Measurements from ENCODE around the gene POU2F1. TPM values are rescaled to one million over a fixed set of nuclear protein-coding genes. Genes with fewer than 3 reads are reported as not detected.

The POU2F1 gene
- polyA plus RNA-seq, 4 donors = 8.1 to 16.6 (median 16.2) TPM

DNA sequence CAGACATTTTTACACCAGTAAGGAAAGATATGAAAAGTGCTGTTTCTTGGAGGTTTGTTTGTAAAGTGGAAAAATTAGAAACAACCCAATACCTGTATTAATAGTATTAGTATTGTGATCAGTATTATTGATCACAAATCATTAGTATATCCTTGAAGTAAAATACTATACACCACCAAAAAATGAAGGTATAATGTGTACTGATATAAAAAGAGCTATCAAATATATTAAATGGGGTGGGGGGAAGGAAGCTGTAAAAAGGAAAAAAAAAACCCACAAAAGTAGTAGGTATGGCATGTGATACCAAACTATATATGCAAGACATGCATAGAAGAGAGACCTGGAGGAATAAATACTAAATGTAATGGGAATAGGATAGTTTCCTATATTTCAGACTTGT, 46.3 kb downstream of the POU2F1 start:
- no peak for DNase-seq (ENCODE audit: low read depth in 4 of 4, low spot score in 3 of 4)

- no peak for DNase-seq (ENCODE audit: low read depth in 4 of 4, low spot score in 3 of 4)
Measured at GRCh38 chr1:167268347-167268787, 47.7 kb downstream of the POU2F1 start.

DNA sequence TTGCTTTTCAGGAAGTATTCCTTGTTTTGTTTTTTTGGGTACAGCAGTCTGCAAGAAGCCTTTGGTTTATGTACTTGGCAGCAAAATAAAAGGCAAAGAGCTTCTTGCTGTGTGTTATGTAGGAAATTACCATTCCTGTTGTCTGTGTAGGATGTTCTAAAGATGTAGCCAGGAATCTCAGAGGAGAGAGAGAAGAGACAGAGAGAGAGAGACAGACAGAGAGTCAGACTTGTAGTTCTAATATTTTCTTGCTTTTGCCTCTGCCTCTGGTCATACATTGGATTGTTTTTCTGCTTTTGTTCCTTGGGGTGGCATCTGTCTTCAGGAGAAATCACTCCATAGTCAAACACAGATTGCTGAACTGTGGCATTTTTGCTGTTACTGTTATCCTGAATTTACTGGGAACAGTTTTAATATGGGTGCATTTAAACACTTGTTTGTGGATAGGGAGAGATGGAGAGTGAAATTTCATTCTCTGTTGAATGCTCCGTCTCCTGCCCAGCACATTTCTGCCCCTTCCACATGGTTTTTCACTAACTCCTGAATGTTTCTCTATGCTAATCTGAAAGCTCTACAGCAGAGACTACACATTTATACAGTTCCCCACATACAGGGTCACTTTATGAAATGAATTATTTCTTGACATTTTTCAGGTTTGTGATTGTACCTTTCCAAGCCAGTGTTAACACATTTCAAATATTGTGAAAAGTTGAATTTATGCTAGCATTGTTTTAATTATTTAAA, 49.8 kb downstream of the POU2F1 start:
- no peak for DNase-seq (ENCODE audit: low read depth in 4 of 4, low spot score in 3 of 4)

GRCh38 chr1:167272369-167272957, 51.8 kb downstream of the POU2F1 start:
- DNase-seq (ENCODE audit: low read depth in 4 of 4, low spot score in 3 of 4) = no peak

- no peak for DNase-seq (ENCODE audit: low read depth in 4 of 4, low spot score in 3 of 4)
Measured at GRCh38 chr1:167273027-167273800, 52.5 kb downstream of the POU2F1 start.

- DNase-seq (ENCODE audit: low read depth in 4 of 4, low spot score in 3 of 4) = no peak
Measured at GRCh38 chr1:167274061-167274460, 53.4 kb downstream of the POU2F1 start.

DNA sequence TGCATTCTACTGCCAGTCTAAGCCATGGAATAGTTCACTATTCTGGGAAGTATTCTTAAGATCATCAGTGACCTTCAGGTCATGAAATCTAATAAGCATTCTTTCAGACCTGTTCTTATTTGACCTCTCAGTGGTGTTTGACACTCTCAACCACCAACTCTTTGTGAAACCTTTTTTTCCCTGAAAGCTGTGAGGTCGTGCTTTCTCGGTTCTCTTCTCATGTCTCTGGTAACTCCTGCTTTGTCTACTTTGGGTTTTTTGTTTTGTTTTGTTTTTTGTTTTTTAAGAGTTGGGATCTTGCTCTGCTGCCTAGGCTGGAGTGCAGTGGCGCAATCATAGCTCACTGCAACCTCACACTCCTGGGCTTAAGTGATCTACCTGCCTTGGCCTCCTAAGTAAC, 56.3 kb downstream of the POU2F1 start:
- DNase-seq (ENCODE audit: low read depth in 4 of 4, low spot score in 3 of 4) = no peak

DNA sequence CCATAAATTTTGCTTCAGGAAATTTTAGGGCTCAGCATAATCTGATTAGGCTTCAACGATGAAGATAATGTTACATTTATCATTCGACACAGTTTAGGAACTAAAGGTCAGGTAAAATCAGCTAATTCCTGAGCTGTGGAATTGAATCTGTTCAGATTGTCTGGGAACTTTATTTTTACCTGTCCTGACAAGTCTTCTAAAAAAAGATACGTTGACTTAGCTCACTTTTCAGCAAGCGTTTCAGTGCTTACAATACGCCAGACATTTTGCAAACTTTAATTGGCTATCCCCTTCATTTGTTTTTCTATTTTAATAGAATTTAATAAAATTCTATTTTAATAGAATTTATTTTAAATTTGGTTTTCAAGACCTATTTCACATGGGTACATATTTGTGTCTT, 57.8 kb downstream of the POU2F1 start:
- DNase-seq (ENCODE audit: low read depth in 4 of 4, low spot score in 3 of 4) = no peak

- DNase-seq (ENCODE audit: low read depth in 4 of 4, low spot score in 3 of 4) = no peak
Measured at GRCh38 chr1:167280912-167281311, 60.2 kb downstream of the POU2F1 start.

- DNase-seq (ENCODE audit: low read depth in 4 of 4, low spot score in 3 of 4) = no peak
Measured at GRCh38 chr1:167288390-167289074, 67.8 kb downstream of the POU2F1 start.

DNA sequence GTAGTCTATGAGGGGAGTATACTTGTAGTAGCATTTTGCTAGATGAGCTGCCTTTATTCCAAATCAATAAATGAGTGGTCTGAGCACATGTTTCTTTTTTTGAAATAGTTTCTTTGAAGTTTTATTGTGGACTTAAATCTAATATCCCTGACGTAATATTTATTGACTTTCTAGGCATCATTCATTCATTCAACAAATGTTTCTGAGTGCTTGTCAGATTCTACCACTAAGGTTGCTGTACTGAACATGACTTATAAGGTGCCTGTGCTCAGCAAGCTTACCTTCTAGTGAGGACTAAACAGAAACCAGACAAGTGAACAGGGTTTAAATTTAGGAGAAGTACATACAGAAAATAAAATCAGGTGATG, 68.4 kb downstream of the POU2F1 start:
- DNase-seq (ENCODE audit: low read depth in 4 of 4, low spot score in 3 of 4) = no peak

GRCh38 chr1:167289966-167290365, 69.3 kb downstream of the POU2F1 start:
- no peak for DNase-seq (ENCODE audit: low read depth in 4 of 4, low spot score in 3 of 4)

- DNase-seq (ENCODE audit: low read depth in 4 of 4, low spot score in 3 of 4) = no peak
Measured at GRCh38 chr1:167291539-167292185, 71.0 kb downstream of the POU2F1 start.

- no peak for DNase-seq (ENCODE audit: low read depth in 4 of 4, low spot score in 3 of 4)
Measured at GRCh38 chr1:167292216-167292615, 71.5 kb downstream of the POU2F1 start.

- DNase-seq (ENCODE audit: low read depth in 4 of 4, low spot score in 3 of 4) = no peak
Measured at GRCh38 chr1:167293057-167293456, 72.4 kb downstream of the POU2F1 start.

DNA sequence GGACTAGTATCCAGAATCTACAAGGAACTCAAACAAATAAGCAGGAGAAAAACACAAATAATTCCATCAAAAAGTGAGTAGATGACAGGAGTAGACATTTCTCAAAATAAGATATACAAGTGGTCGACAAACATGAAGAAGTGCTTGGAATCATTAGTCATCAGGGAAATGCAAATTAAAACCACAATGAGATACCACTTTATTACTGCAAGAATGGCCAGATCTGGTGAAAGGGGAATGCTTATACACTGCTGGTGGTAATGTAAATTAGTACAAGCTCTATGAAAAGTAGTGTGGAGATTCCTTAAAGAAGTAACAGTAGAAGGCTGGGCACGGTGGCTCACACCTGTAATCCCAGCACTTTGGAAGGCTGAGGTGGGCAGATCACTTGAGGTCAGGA, 73.8 kb downstream of the POU2F1 start:
- DNase-seq (ENCODE audit: low read depth in 4 of 4, low spot score in 3 of 4) = no peak

DNA sequence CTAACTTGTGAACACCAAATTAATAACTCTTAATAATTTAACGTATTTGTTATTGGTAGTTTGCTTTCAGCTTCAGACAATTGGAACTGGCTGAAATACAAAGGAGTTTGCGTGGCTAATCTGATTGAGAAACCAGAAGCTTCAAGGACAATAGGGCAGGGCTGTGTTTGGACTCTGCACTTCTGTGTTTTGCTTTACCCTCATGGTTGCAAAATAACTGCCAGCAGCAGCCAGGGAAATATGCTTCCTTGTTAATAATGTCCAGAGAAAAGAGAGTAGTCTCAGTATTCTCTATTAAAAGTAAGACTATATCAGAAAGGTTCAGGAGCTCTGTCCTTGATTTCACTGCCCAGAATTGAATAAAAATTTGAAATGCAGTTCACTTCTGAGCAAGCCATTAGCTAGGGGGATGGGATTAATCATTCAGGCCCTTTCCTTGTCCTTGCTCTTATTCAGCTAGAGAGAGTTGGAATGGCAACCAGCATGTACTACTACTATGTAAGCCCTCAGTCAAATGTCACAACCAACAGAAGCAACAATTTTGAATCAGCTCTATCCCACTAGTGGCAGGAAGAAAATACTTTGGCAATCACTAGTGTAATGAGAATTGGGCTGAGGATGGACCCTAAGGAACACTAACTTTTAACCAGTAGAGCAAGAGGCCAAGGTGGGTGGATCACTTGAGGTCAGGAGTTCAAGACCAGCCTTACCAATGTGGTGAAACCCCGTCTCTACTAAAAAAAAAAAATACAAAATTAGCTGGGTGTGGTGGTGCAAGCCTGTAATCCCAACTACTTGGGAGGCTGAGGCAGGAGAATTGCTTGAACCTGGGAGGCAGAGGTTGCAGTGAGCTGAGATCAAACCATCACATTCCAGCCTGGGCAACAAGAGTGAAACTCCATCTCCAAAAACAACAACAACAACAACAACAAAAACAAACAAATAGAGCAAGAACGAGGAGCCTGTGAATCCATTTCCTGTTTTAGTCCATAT, 76.8 kb downstream of the POU2F1 start:
- no peak for DNase-seq (ENCODE audit: low read depth in 4 of 4, low spot score in 3 of 4)

DNA sequence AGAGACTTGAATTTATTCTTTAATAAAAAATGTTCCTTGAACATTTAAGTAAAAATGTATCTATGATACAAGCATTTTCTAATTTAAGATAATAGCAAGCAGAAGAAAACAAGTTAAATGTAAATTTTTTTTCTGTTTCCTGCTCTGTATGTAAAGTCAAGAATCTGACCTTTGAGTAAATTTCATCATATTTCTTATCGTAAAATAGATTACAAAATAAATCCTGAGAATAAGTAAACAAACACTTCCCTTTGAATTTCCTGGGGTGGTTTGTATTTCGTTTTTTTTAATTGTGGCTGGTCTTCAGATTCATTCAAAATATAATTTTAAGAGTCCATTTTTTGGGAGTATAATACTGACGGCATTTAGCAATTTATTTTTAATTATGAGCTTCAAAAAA, 77.6 kb downstream of the POU2F1 start:
- DNase-seq (ENCODE audit: low read depth in 4 of 4, low spot score in 3 of 4) = no peak

DNA sequence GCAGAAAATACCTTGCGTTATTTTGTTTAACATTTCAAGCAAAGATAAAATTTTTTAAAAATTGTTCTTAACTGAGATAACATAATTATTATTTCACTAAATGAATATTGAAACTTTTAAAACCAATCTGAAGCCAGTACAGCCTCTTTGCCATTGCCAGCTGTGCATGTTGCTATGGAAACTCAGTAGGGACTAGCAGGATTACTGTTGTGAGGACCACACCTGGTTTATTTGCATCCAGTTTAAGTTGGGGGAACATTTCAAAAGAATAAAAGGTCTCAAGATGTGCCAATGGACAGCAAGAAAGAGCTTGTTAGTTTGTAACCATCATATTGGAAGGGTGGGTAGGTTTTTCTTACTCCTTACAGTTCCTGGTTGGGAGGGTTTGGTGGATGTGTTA, 80.7 kb downstream of the POU2F1 start:
- DNase-seq (ENCODE audit: low read depth in 4 of 4, low spot score in 3 of 4) = no peak

DNA sequence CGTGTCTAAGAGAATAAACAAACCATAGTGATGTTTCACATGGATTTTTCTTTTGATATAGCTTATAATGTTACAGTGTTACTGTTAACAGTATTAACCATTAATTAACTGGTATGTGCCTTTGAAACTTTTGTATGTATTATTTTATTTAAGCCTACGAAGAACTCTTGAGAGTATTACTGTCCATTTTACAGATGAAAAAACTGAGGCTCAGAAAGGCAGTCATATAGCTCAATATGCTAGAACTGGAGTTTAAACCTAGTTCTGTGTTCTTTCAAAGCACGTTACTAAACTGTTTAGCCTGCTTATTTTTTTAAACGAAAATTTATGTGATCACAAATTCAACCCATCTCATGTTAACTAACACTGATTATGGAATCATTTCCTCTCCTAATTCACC, 83.5 kb downstream of the POU2F1 start:
- no peak for DNase-seq (ENCODE audit: low read depth in 4 of 4, low spot score in 3 of 4)
